ENCODE data around the gene HNRNPF.

DNA sequence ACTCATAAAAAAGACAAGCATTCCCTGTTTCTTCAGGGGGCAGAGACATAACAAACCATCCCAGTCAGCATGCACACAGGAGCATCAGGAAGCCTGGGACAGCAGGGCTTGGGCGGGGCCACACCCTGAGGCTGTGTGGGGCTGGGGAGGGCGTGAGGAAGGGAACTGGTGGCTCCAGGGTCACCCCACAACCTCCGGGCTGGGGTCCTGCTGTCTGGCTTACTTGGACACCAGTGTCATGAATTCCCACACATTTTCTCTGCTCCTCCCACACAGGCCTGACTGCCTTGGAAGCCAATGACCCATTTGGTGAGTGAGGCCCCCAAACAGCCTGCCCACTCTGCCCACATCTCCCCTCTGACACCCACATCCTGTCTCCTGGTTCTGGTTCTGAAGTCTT is 34.8 kb downstream of the HNRNPF start:
- TF ChIP-seq POLR2A (IDR thresholded peaks at IDR 0.05; ENCODE audit: low read depth, low read length): no peak
- TF ChIP-seq POLR2AphosphoS5 (IDR thresholded peaks at IDR 0.05; ENCODE audit: low read depth, low read length): no peak
- no peak for TF ChIP-seq TAF1 (IDR thresholded peaks at IDR 0.05; ENCODE audit: low read depth, low read length)
- no peak for TF ChIP-seq POU2F2 (IDR thresholded peaks at IDR 0.05; ENCODE audit: low read depth, low read length)

Measured in GM12891 (cell line).